ENCODE data around the gene NFIL3. TPM values are rescaled to one million over a fixed set of nuclear protein-coding genes. Genes with fewer than 3 reads are reported as not detected.
A peak's percentile ranks its signal among the peaks of the same experiment; 100 is the strongest.

The NFIL3 gene
- polyA plus RNA-seq, 1 of the 3 experiments (the other 2 are of a cell fraction), result 9.3 TPM

DNA sequence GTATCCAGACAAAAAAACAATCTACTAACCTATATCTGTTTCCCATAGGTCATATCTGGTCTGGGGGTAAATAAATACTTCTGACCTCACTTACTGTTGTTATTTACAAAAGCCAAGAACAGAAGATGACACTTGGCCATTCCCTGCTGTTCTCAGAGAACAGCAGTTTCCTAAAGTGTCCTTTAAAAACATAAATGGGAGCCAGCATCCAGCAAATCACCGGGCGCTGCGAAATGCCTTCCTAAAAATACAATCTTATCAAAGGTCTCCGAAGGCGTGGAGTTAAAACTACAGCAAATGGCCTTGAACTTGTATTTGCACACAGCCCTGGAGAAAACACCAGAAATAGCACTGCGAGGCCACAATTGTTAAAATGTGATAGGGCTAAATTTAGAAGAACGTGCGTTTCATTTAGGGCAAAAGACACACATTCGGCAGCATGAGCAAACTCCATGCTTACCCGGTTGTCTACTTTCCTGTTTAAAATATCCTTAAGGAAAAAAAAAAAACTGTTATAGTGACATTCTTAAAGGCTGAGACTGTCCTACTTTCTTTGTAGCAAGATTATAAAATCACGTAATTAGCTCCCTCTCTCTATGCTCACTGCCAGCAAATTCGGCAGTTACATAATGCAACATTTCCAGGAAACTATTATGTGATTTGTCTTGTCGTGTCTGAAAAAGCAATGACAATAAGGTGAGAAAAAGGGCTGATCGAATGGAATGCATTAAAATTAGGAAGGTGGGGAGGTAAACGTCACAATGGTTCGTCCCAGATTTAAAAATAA, 1.5 kb downstream of the NFIL3 start:
- H3K27me3 ChIP-seq (ENCODE audit: insufficient read depth), result no peaks in the 10 kb centered on the region
- CTCF ChIA-PET, result interaction anchor here (0.5 to 2.6 kb wide), 11 partner anchors 9 to 508 kb away, joined by 3 to 14 read pairs (median 4); no protein-coding TSS in a partner anchor

More for the DNA sequence above, 1.5 kb downstream of the NFIL3 start:
- Histone ChIP-seq H3K4me2 (peak overlapping the region; percentile 90), H3K9ac (peak overlapping the region; percentile 83), H3K9me3 (no peaks in the 10 kb centered on the region), H3K9me2 (no peaks in the 10 kb centered on the region), H3K36me3 (replicated peaks in 1 of 2; ENCODE audit: control insufficient read depth in 1 of 2, insufficient read depth in 2 of 2, low read length in 1 of 2) (no peaks in the 10 kb centered on the region), H3K4me3 (ENCODE audit: low read depth in 2 of 2, low read length in 1 of 2) (peak overlapping the region; percentile 77 to 94), H4K20me1 (ENCODE audit: insufficient read depth) (no peaks in the 10 kb centered on the region; the same call in 1 of the 2 replicates), H3K79me2 (ENCODE audit: insufficient read depth) (peaks cover 58% of the 10 kb centered on the region), H3K27ac (ENCODE audit: low read depth in 2 of 2, low read length in 1 of 2) (peak overlapping the region; percentile 76 to 85; a peak in 3 of 4 replicates), H2AFZ (ENCODE audit: low read depth) (peak overlapping the region; percentile 4; the same call in 1 of the 2 replicates), H3F3A (replicated peaks; ENCODE audit: insufficient read depth) (peaks cover 12% of the 10 kb centered on the region), H3K4me1 (ENCODE audit: control insufficient read depth in 1 of 2, insufficient read depth in 2 of 2, low read depth in 1 of 2, low read length in 1 of 2) (peaks cover 6 to 17% of the 10 kb centered on the region in 2 experiments)
- peak; percentile 29 for DNase-seq
- WGBS (ENCODE audit: low lambda C conversion rate), result 4% methylated on average over 16 of the region's 16 CpGs
- no peak for TF ChIP-seq RCOR1 (IDR thresholded peaks at IDR 0.05; ENCODE audit: low read length)
- TF ChIP-seq SMC3 (IDR thresholded peaks at IDR 0.05; ENCODE audit: low read depth, low read length), result no peak
- no peak for TF ChIP-seq EZH2phosphoT487 (IDR thresholded peaks at IDR 0.05; ENCODE audit: borderline replicate concordance, low read depth)
- TF ChIP-seq EP300 (IDR thresholded peaks at IDR 0.05; ENCODE audit: borderline replicate concordance in 1 of 2, low read depth in 1 of 2, low read length in 1 of 2), result no peak
- no peak for TF ChIP-seq TCF12 (IDR thresholded peaks at IDR 0.05)
- TF ChIP-seq POLR2AphosphoS5 (IDR thresholded peaks at IDR 0.05; ENCODE audit: low read depth, low read length), result no peak
- no peak for TF ChIP-seq RAD21 (IDR thresholded peaks at IDR 0.05; ENCODE audit: low read length)
- TF ChIP-seq SIN3A (IDR thresholded peaks at IDR 0.05; ENCODE audit: borderline replicate concordance, low read depth, low read length), result no peak
- TF ChIP-seq, protein P1, sequence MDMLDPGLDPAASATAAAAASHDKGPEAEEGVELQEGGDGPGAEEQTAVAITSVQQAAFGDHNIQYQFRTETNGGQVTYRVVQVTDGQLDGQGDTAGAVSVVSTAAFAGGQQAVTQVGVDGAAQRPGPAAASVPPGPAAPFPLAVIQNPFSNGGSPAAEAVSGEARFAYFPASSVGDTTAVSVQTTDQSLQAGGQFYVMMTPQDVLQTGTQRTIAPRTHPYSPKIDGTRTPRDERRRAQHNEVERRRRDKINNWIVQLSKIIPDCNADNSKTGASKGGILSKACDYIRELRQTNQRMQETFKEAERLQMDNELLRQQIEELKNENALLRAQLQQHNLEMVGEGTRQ (IDR thresholded peaks at IDR 0.05; ENCODE audit: borderline replicate concordance, low read depth, low read length), result no peak
- TF ChIP-seq, protein P2, sequence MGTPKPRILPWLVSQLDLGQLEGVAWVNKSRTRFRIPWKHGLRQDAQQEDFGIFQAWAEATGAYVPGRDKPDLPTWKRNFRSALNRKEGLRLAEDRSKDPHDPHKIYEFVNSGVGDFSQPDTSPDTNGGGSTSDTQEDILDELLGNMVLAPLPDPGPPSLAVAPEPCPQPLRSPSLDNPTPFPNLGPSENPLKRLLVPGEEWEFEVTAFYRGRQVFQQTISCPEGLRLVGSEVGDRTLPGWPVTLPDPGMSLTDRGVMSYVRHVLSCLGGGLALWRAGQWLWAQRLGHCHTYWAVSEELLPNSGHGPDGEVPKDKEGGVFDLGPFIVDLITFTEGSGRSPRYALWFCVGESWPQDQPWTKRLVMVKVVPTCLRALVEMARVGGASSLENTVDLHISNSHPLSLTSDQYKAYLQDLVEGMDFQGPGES (IDR thresholded peaks at IDR 0.05; ENCODE audit: low read depth, low read length), result no peak
- TF ChIP-seq, protein P3, sequence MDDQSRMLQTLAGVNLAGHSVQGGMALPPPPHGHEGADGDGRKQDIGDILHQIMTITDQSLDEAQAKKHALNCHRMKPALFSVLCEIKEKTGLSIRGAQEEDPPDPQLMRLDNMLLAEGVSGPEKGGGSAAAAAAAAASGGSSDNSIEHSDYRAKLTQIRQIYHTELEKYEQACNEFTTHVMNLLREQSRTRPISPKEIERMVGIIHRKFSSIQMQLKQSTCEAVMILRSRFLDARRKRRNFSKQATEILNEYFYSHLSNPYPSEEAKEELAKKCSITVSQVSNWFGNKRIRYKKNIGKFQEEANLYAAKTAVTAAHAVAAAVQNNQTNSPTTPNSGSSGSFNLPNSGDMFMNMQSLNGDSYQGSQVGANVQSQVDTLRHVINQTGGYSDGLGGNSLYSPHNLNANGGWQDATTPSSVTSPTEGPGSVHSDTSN (IDR thresholded peaks at IDR 0.05), result no peak
- TF ChIP-seq MAX (IDR thresholded peaks at IDR 0.05; ENCODE audit: low read depth), result no peak
- no peak for TF ChIP-seq ZBTB33 (IDR thresholded peaks at IDR 0.05; ENCODE audit: borderline replicate concordance, low read depth)
- POLR2A ChIA-PET, result no interaction called here

Measured in SK-N-SH (cell line).